Trophoblast cell (in vitro differentiated cells and primary cell): Measurements from ENCODE around the gene ANKUB1.

Experiments used
- DNase-seq, 2 donors: peaks; one replicate each; pipeline ENCODE4 v3.0.0-alpha.2; 2016
- H2AFZ ChIP-seq: 2 replicates; pipeline ENCODE4 v1.6.1; 2013; ENCODE audit warnings: low read length, moderate library complexity, mild to moderate bottlenecking; ENCODE audit not compliant: insufficient read depth, poor library complexity
- H2AK5ac ChIP-seq: 2 replicates; pipeline ENCODE4 v1.6.1; 2013; ENCODE audit warnings: mild to moderate bottlenecking, low read length
- H2BK120ac ChIP-seq: 2 replicates; pipeline ENCODE4 v1.6.1; 2013; ENCODE audit warnings: low read length, mild to moderate bottlenecking, moderate library complexity; ENCODE audit not compliant: insufficient read depth, poor library complexity
- H2BK12ac ChIP-seq: 2 replicates; pipeline ENCODE4 v1.6.1; 2013; ENCODE audit warnings: mild to moderate bottlenecking, low read length, moderate library complexity
- H2BK5ac ChIP-seq: 2 replicates; pipeline ENCODE4 v1.6.1; 2013; ENCODE audit warnings: low read length, low read depth, moderate library complexity, mild to moderate bottlenecking; ENCODE audit not compliant: poor library complexity
- H3K14ac ChIP-seq: 2 replicates; pipeline ENCODE4 v1.6.1; 2013; ENCODE audit warnings: mild to moderate bottlenecking, low read length
- H3K18ac ChIP-seq: 2 replicates; pipeline ENCODE4 v1.6.1; 2013; ENCODE audit warnings: mild to moderate bottlenecking, low read length
- H3K23ac ChIP-seq: 2 replicates; pipeline ENCODE4 v1.6.1; 2013; ENCODE audit warnings: low read length
- H3K27ac ChIP-seq: 2 replicates; pipeline ENCODE4 v1.5.1; 2013; ENCODE audit warnings: low read depth, mild to moderate bottlenecking, inconsistent platforms, low read length, moderate library complexity
- H3K27me3 ChIP-seq: 2 replicates; pipeline ENCODE4 v1.6.1; 2013; ENCODE audit warnings: inconsistent platforms, mild to moderate bottlenecking, low read length, moderate library complexity; ENCODE audit not compliant: insufficient read depth
- H3K36me3 ChIP-seq, 2 experiments: 1 replicate in 1 of 2; 2 replicates in 1 of 2; pipeline ENCODE4 v1.6.1; 2013; ENCODE audit warnings: low read length in 2 of 2, mild to moderate bottlenecking in 2 of 2, moderate library complexity in 1 of 2; ENCODE audit not compliant: insufficient read depth in 2 of 2, control insufficient read depth in 1 of 2
- H3K4ac ChIP-seq: 2 replicates; pipeline ENCODE4 v1.6.1; 2013; ENCODE audit warnings: low read depth, mild to moderate bottlenecking, low read length, moderate library complexity
- H3K4me1 ChIP-seq, 2 experiments: 1 replicate in 1 of 2; 2 replicates in 1 of 2; pipeline ENCODE4 v1.6.1; 2013; ENCODE audit warnings: low read length in 2 of 2, mild to moderate bottlenecking in 2 of 2, moderate library complexity in 1 of 2; ENCODE audit not compliant: insufficient read depth in 2 of 2, control insufficient read depth in 1 of 2
- H3K4me2 ChIP-seq: 2 replicates; pipeline ENCODE4 v1.6.1; 2013; ENCODE audit warnings: inconsistent platforms, mild to moderate bottlenecking, low read length, moderate library complexity
- H3K4me3 ChIP-seq: 2 replicates; pipeline ENCODE4 v1.5.1; 2013; ENCODE audit warnings: mild to moderate bottlenecking, low read depth, low read length, inconsistent platforms
- H3K79me1 ChIP-seq: one replicate; pipeline ENCODE4 v1.6.1; 2013; ENCODE audit warnings: low read length
- H3K79me2 ChIP-seq: 2 replicates; pipeline ENCODE4 v1.6.1; 2013; ENCODE audit warnings: low read length, mild to moderate bottlenecking; ENCODE audit not compliant: control insufficient read depth, insufficient read depth, poor library complexity
- H3K9ac ChIP-seq: 2 replicates; pipeline ENCODE4 v1.6.1; 2013; ENCODE audit warnings: mild to moderate bottlenecking, low read length
- H3K9me3 ChIP-seq: 2 replicates; pipeline ENCODE4 v1.6.1; 2013; ENCODE audit warnings: low read depth, mild to moderate bottlenecking, control low read depth, inconsistent platforms, low read length; ENCODE audit not compliant: insufficient read depth
- H4K12ac ChIP-seq: 2 replicates; pipeline ENCODE4 v1.6.1; 2013; ENCODE audit warnings: low read depth, mild to moderate bottlenecking, low read length, moderate library complexity
- H4K8ac ChIP-seq: 2 replicates; pipeline ENCODE4 v1.6.1; 2013; ENCODE audit warnings: low read depth, mild to moderate bottlenecking, low read length, moderate library complexity
- H4K91ac ChIP-seq: one replicate; pipeline ENCODE4 v1.6.1; 2013; ENCODE audit warnings: low read depth, mild to moderate bottlenecking, low read length, moderate library complexity
- WGBS: extraction: QIAGEN DNeasy Blood & Tissue Kit; methylation state at CpG from one replicate; pipeline ENCODE4 v1.1.7; 2013; ENCODE audit warnings: missing lambda C conversion rate; ENCODE audit not compliant: insufficient read length, insufficient coverage; ENCODE audit errors: extremely low coverage; 5-methylcytosine and 5-hydroxymethylcytosine counted together

Gene ANKUB1

GRCh38 chr3:149767720-149768119 is 24.6 kb downstream of the ANKUB1 start:
- Histone ChIP-seq H2BK5ac (no peak overlapping the region), H3K4ac (no peak overlapping the region), H3K27me3 (no peaks in the 10 kb centered on the region), H4K91ac (no peak overlapping the region), H3K23ac (no peak overlapping the region), H2AK5ac (no peak overlapping the region), H3K14ac (no peak overlapping the region), H2AFZ (no peak overlapping the region), H2BK12ac (no peak overlapping the region), H2BK120ac (no peak overlapping the region), H3K36me3 (no peaks in the 10 kb centered on the region), H3K4me2 (no peak overlapping the region), H3K9me3 (no peaks in the 10 kb centered on the region), H3K79me2 (no peaks in the 10 kb centered on the region), H4K8ac (no peak overlapping the region), H3K27ac (no peak overlapping the region), H3K4me3 (no peak overlapping the region), H4K12ac (no peak overlapping the region), H3K18ac (no peak overlapping the region), H3K79me1 (no peaks in the 10 kb centered on the region), H3K9ac (no peak overlapping the region), H3K4me1 (peaks cover 3% of the 10 kb centered on the region in 2 experiments)
- DNase-seq = no peak
- no CpG with 5 or more reads among the region's 6 CpGs for WGBS

- H2AFZ ChIP-seq = no peak overlapping the region
Observed at GRCh38 chr3:149765762-149766334, 26.5 kb downstream of the ANKUB1 start.

GRCh38 chr3:149764302-149764701 is 28.1 kb downstream of the ANKUB1 start:
- Histone ChIP-seq H3K36me3 (no peaks in the 10 kb centered on the region), H3K4ac (no peak overlapping the region), H2BK120ac (no peak overlapping the region), H3K79me1 (no peaks in the 10 kb centered on the region), H3K4me3 (no peak overlapping the region), H3K18ac (no peak overlapping the region), H2AFZ (no peak overlapping the region), H4K12ac (no peak overlapping the region), H3K4me1 (no peaks in the 10 kb centered on the region), H2AK5ac (no peak overlapping the region), H2BK5ac (no peak overlapping the region), H3K4me2 (no peak overlapping the region), H3K23ac (no peak overlapping the region), H3K27ac (no peak overlapping the region), H3K27me3 (no peaks in the 10 kb centered on the region), H4K91ac (no peak overlapping the region), H2BK12ac (no peak overlapping the region), H4K8ac (no peak overlapping the region), H3K9ac (no peak overlapping the region), H3K9me3 (no peaks in the 10 kb centered on the region), H3K14ac (no peak overlapping the region), H3K79me2 (no peaks in the 10 kb centered on the region)
- no CpG with 5 or more reads among the region's 1 CpG for WGBS
- DNase-seq = no peak

More at GRCh38 chr3:149765762-149766334, 26.5 kb downstream of the ANKUB1 start:
- no peak overlapping the region for H3K27ac ChIP-seq
- no peak overlapping the region for H3K14ac ChIP-seq
- H3K9ac ChIP-seq = no peak overlapping the region
- H4K91ac ChIP-seq = no peak overlapping the region
- no CpG with 5 or more reads among the region's 2 CpGs for WGBS
- no peaks in the 10 kb centered on the region for H3K79me1 ChIP-seq
- H4K12ac ChIP-seq = no peak overlapping the region
- no peaks in the 10 kb centered on the region for H3K36me3 ChIP-seq
- H3K79me2 ChIP-seq = no peaks in the 10 kb centered on the region
- no peak overlapping the region for H3K4me2 ChIP-seq
- no peak overlapping the region for H2BK12ac ChIP-seq
- no peak overlapping the region for H3K23ac ChIP-seq
- H3K18ac ChIP-seq = no peak overlapping the region
- H3K4ac ChIP-seq = no peak overlapping the region
- no peak overlapping the region for H2AK5ac ChIP-seq
- peak in 1 of 2 donors; percentile 55 for DNase-seq
- H3K4me3 ChIP-seq = no peak overlapping the region
- H3K9me3 ChIP-seq = no peaks in the 10 kb centered on the region
- no peak overlapping the region for H4K8ac ChIP-seq
- no peaks in the 10 kb centered on the region for H3K27me3 ChIP-seq
- H3K4me1 ChIP-seq = no peaks in the 10 kb centered on the region
- no peak overlapping the region for H2BK120ac ChIP-seq
- no peak overlapping the region for H2BK5ac ChIP-seq

- Histone ChIP-seq H3K79me1 (no peaks in the 10 kb centered on the region), H3K4me3 (no peak overlapping the region), H3K27me3 (no peaks in the 10 kb centered on the region), H3K4me1 (no peaks in the 10 kb centered on the region), H3K79me2 (no peaks in the 10 kb centered on the region), H2BK120ac (no peak overlapping the region), H4K8ac (no peak overlapping the region), H3K18ac (no peak overlapping the region), H3K14ac (no peak overlapping the region), H3K9me3 (no peaks in the 10 kb centered on the region), H2BK12ac (no peak overlapping the region), H2AK5ac (no peak overlapping the region), H3K9ac (no peak overlapping the region), H3K27ac (no peak overlapping the region), H3K4me2 (no peak overlapping the region), H3K4ac (no peak overlapping the region), H2BK5ac (no peak overlapping the region), H4K12ac (no peak overlapping the region), H3K23ac (no peak overlapping the region), H4K91ac (no peak overlapping the region), H3K36me3 (no peaks in the 10 kb centered on the region), H2AFZ (no peak overlapping the region)
- DNase-seq = peak; percentile 37 to 71
- WGBS = no CpG with 5 or more reads among the region's 3 CpGs
Observed at GRCh38 chr3:149763565-149764195, 28.7 kb downstream of the ANKUB1 start.
